ENCODE results near the gene BCLAF1. TPM values are rescaled to one million over a fixed set of nuclear protein-coding genes. Genes with fewer than 3 reads are reported as not detected.

The BCLAF1 gene
- total RNA-seq, 1 donor from 2014 or later: 146 TPM

DNA sequence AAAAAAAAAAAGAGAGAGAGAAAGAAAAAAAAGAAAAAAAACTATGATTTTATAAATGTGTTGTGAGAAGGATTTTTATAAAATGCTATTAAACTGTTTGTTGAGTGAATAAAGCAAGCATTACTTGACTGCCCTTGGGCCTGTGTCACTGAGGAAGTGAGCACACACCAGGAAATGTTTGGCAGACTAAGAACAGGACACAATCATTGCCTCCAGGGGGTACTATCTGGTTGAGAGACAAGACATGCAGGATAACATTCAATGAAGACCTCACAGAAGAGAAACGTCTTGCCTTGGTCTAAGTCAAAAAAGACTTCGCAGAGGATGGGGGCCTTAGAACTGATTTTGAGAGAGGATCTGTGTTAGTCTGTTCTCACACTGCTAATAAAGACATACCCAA lies 80.2 kb downstream of the BCLAF1 start:
- no peak overlapping the region for H3K4me3 ChIP-seq (ENCODE audit: low read depth, low read length)
- TF ChIP-seq, protein P1, sequence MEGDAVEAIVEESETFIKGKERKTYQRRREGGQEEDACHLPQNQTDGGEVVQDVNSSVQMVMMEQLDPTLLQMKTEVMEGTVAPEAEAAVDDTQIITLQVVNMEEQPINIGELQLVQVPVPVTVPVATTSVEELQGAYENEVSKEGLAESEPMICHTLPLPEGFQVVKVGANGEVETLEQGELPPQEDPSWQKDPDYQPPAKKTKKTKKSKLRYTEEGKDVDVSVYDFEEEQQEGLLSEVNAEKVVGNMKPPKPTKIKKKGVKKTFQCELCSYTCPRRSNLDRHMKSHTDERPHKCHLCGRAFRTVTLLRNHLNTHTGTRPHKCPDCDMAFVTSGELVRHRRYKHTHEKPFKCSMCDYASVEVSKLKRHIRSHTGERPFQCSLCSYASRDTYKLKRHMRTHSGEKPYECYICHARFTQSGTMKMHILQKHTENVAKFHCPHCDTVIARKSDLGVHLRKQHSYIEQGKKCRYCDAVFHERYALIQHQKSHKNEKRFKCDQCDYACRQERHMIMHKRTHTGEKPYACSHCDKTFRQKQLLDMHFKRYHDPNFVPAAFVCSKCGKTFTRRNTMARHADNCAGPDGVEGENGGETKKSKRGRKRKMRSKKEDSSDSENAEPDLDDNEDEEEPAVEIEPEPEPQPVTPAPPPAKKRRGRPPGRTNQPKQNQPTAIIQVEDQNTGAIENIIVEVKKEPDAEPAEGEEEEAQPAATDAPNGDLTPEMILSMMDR (conservative IDR thresholded peaks at IDR 0.05; ENCODE audit: low read depth, low read length): no peak
- DNase-seq (ENCODE audit: low read depth): no peak

- H3K4me3 ChIP-seq (ENCODE audit: low read depth, low read length): no peak overlapping the region
- no peak for DNase-seq (ENCODE audit: low read depth)
- TF ChIP-seq, protein P1 (conservative IDR thresholded peaks at IDR 0.05; ENCODE audit: low read depth, low read length): peak; percentile 23
These were observed 80.9 kb downstream of the BCLAF1 start for GRCh38 chr6:136208783-136209182.

Other genes starting within 250 kb of the BCLAF1 start
- 11.8 and 18.6 TPM in 2 replicates for gene MTFR2, start 39.5 kb downstream of the BCLAF1 start, total RNA-seq